K562 (cell line): ENCODE data around the gene METAP1D. TPM values are rescaled to one million over a fixed set of nuclear protein-coding genes. Genes with fewer than 3 reads are reported as not detected.

ENCODE experiments used
- BACH1 ChIP-seq: fragments of 200-800 bp; sonication (Bioruptor generic); IDR thresholded peaks from 2 replicates; pipeline ENCODE4 v1.6.1; 2016; ENCODE audit warnings: missing genetic modification characterization, missing compliant biosample characterization
- BRCA1 ChIP-seq, 2 experiments: fragments of 450-650 bp in 1 of 2; sonication (generic) in 1 of 2; formaldehyde crosslinking in 1 of 2; IDR thresholded peaks; 2 replicates each; pipeline versions ENCODE4 v1.5.0 to v1.6.1; 2017 to 2020; ENCODE audit warnings: mild to moderate bottlenecking in 1 of 2, missing genetic modification reagents in 1 of 2
- CBX2 ChIP-seq: fragments of 200-600 bp; sonication (generic); IDR thresholded peaks from one replicate; pipeline ENCODE4 v1.6.1; 2012; ENCODE audit warnings: mild to moderate bottlenecking, low read length, inconsistent platforms; ENCODE audit not compliant: insufficient read depth, poor library complexity, severe bottlenecking
- ELF2 ChIP-seq: fragments of 250-450 bp; sonication (Bioruptor Pico); IDR thresholded peaks from 2 replicates; pipeline ENCODE4 v1.5.0; 2021; ENCODE audit warnings: mild to moderate bottlenecking
- ETS1 ChIP-seq: conservative IDR thresholded peaks from 2 replicates; pipeline ENCODE4 v1.6.1; 2011; ENCODE audit warnings: low read depth, mild to moderate bottlenecking, low read length; ENCODE audit not compliant: control insufficient read depth
- HNRNPH1 ChIP-seq: fragments of 200-400 bp; formaldehyde crosslinking; optimal IDR thresholded peaks from 2 replicates; pipeline ENCODE3; 2017; ENCODE audit warnings: low read depth, mild to moderate bottlenecking, low read length, moderate library complexity
- JUN ChIP-seq, 2 experiments: sonication (generic) in 1 of 2; formaldehyde crosslinking in 1 of 2; IDR thresholded peaks; 2 replicates each; pipeline versions ENCODE4 v1.6.1 to v1.8.0; 2012 to 2022; ENCODE audit warnings: borderline replicate concordance in 2 of 2, mild to moderate bottlenecking in 2 of 2, improper control_type of control experiment in 1 of 2, low read depth in 1 of 2, low read length in 1 of 2, missing genetic modification reagents in 1 of 2
- KDM1A ChIP-seq, 2 experiments: fragments of 450-650 bp; IDR thresholded peaks; 2 replicates each; pipeline ENCODE4 v1.6.1; 2016; ENCODE audit warnings: mild to moderate bottlenecking in 2 of 2
- PCBP1 ChIP-seq: fragments of 200-400 bp; formaldehyde crosslinking; IDR thresholded peaks from 2 replicates; pipeline ENCODE4 v1.6.1; 2018; ENCODE audit warnings: mild to moderate bottlenecking, low read depth, low read length; ENCODE audit not compliant: poor library complexity, severe bottlenecking
- PRDM10 ChIP-seq: fragments of 450-650 bp; IDR thresholded peaks from 2 replicates; pipeline ENCODE4 v1.6.1; 2018; ENCODE audit not compliant: partially characterized antibody
- RUNX1 ChIP-seq: sonication (generic); IDR thresholded peaks from 2 replicates; pipeline ENCODE4 v1.6.1; 2016; ENCODE audit warnings: antibody characterized with exemption, low read depth
- SMAD2 ChIP-seq: fragments of 150-350 bp; IDR thresholded peaks from 2 replicates; pipeline ENCODE4 v1.6.1; 2014; ENCODE audit warnings: low read depth, mild to moderate bottlenecking, low read length
- SPI1 ChIP-seq: IDR thresholded peaks from 2 replicates; pipeline ENCODE4 v1.6.1; 2011; ENCODE audit warnings: low read depth, low read length, control low read depth, borderline replicate concordance
- SRF ChIP-seq, 2 experiments: fragments of 250-450, 450-650 bp in 1 of 2; sonication (Bioruptor Pico) in 1 of 2; sonication (generic) in 1 of 2; formaldehyde crosslinking; IDR thresholded peaks; 2 replicates each; pipeline versions ENCODE4 v1.5.0 to v1.5.1; 2020 to 2022; ENCODE audit warnings: mild to moderate bottlenecking in 1 of 2, missing genetic modification reagents in 1 of 2
- TCF3 ChIP-seq: sonication (generic); formaldehyde crosslinking; IDR thresholded peaks from 2 replicates; pipeline ENCODE4 v1.4.0; 2020; ENCODE audit warnings: mild to moderate bottlenecking, missing genetic modification reagents
- XRCC4 ChIP-seq: IDR thresholded peaks from one replicate; pipeline ENCODE4 v1.6.1; 2011; ENCODE audit not compliant: insufficient read depth, insufficient read length; ENCODE audit errors: extremely low read depth
- ZNF23 ChIP-seq: fragments of 250-450 bp; sonication (Bioruptor Pico); IDR thresholded peaks from 2 replicates; pipeline ENCODE4 v1.4.0; 2020; ENCODE audit warnings: mild to moderate bottlenecking
- ZNF24 ChIP-seq: fragments of 450-650 bp; IDR thresholded peaks from 2 replicates; pipeline ENCODE4 v1.6.1; 2016
- ZNF316 ChIP-seq: fragments of 450-650 bp; IDR thresholded peaks from 2 replicates; pipeline ENCODE4 v1.6.1; 2016
- ZNF655 ChIP-seq: fragments of 250-450 bp; sonication (Bioruptor Pico); IDR thresholded peaks from 2 replicates; pipeline ENCODE4 v1.5.0; 2021
- polyA plus RNA-seq, 8 experiments: library from polyadenylated mRNA; depleted of rRNA in 4 of 8; stranded (reverse) in 5 of 8; unstranded in 3 of 8; fragments of >200 nt; fragmentation: Nextera tagmentation in 2 of 8; fragmentation: Illumina TruSeq in 1 of 8; extraction: Ambion mirVana in 2 of 8; extraction: Trizol in 1 of 8; gene quantifications; 2 replicates each; pipeline versions ENCODE4 v1.2.1 to v1.2.3, GENCODE V29; 2011 to 2014; ENCODE audit warnings: inconsistent platforms in 1 of 8, missing spikeins in 1 of 8
- total RNA-seq, 7 experiments: library from RNA; depleted of rRNA in 6 of 7; stranded (reverse); fragments of >200 nt in 6 of 7; fragmentation: Illumina TruSeq in 2 of 7; extraction: Trizol in 2 of 7; gene quantifications; 2 replicates each; pipeline versions ENCODE4 v1.2.1 to v1.2.3, GENCODE V29; 2011 to 2021; ENCODE audit warnings: low replicate concordance in 1 of 7
- TF ChIP-seq, protein P1 (sequence below): fragments of 250-450 bp; sonication (Bioruptor Pico); IDR thresholded peaks from 2 replicates; pipeline ENCODE4 v1.8.0; 2022; ENCODE audit warnings: inconsistent platforms

METAP1D gene
- total and polyA plus RNA-seq, 9 of the 15 experiments (the other 6 are each of a cell fraction or from before 2014, with no cell fraction given): 8.0 to 23.4 (median 15.7) TPM

DNA sequence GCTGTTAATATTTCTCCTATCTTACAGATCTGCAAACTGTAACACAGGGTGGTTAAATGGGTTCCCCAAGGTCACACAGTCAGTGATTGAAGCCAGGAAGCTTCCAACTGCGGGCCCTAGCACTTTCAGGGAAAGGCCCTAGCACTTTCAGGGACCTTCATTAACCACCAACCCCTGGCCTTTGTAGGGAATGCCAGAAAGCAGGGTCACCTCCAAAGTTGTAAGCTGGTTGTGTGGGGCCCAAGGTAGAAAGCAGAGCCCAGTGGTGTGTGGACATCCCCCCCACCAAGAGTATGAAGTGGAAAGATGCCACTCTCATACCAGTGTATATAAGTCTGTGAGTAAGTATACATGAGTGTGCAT lies 98.5 kb downstream of the METAP1D start (continued):
- no peak for TF ChIP-seq ZNF655
- TF ChIP-seq SRF (CRISPR knock-in tag; IDR thresholded peaks at IDR 0.05): no peak
- no peak for TF ChIP-seq ETS1
- peak; percentile 24 for TF ChIP-seq PRDM10
- no peak for TF ChIP-seq SPI1
- no peak for TF ChIP-seq SMAD2
- TF ChIP-seq CBX2: no peak
- TF ChIP-seq ZNF24: no peak
- TF ChIP-seq HNRNPH1: no peak
- TF ChIP-seq XRCC4: no peak
- TF ChIP-seq TCF3 (CRISPR knock-in tag): no peak
- TF ChIP-seq ELF2 (CRISPR knock-in tag): no peak
- no peak for TF ChIP-seq BACH1
- TF ChIP-seq ZNF23 (CRISPR knock-in tag): no peak
- TF ChIP-seq ZNF316: no peak
- no peak for TF ChIP-seq BRCA1 (IDR thresholded peaks at IDR 0.05)
- TF ChIP-seq BRCA1 (CRISPR knock-in tag; IDR thresholded peaks at IDR 0.05): no peak
- TF ChIP-seq RUNX1: no peak
- TF ChIP-seq, protein P1, sequence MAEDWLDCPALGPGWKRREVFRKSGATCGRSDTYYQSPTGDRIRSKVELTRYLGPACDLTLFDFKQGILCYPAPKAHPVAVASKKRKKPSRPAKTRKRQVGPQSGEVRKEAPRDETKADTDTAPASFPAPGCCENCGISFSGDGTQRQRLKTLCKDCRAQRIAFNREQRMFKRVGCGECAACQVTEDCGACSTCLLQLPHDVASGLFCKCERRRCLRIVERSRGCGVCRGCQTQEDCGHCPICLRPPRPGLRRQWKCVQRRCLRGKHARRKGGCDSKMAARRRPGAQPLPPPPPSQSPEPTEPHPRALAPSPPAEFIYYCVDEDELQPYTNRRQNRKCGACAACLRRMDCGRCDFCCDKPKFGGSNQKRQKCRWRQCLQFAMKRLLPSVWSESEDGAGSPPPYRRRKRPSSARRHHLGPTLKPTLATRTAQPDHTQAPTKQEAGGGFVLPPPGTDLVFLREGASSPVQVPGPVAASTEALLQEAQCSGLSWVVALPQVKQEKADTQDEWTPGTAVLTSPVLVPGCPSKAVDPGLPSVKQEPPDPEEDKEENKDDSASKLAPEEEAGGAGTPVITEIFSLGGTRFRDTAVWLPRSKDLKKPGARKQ (CRISPR knock-in tag): no peak
- TF ChIP-seq JUN (IDR thresholded peaks at IDR 0.05; ENCODE audit: borderline replicate concordance, low read depth, low read length): no peak
- TF ChIP-seq JUN (CRISPR knock-in tag; IDR thresholded peaks at IDR 0.05; ENCODE audit: borderline replicate concordance): no peak
- TF ChIP-seq KDM1A (IDR thresholded peaks at IDR 0.05): 0 out of 4 replicates have a peak, but pooled peaks of 1 of the 2 experiments have one; percentile 4
- no peak for TF ChIP-seq PCBP1
